NCI-H69 (cell line): ENCODE results near the gene NR2F1-AS1.
"Not testable (repeated sequence)": the region's sequence is repeated elsewhere in the genome, so short reads cannot be mapped to it uniquely, and the experiment has no call there.

ENCODE experiments used
- DNase-seq: peaks from one replicate; lab custom pipeline; 2025; lab: John Stamatoyannopoulos, UW

The NR2F1-AS1 gene

DNA sequence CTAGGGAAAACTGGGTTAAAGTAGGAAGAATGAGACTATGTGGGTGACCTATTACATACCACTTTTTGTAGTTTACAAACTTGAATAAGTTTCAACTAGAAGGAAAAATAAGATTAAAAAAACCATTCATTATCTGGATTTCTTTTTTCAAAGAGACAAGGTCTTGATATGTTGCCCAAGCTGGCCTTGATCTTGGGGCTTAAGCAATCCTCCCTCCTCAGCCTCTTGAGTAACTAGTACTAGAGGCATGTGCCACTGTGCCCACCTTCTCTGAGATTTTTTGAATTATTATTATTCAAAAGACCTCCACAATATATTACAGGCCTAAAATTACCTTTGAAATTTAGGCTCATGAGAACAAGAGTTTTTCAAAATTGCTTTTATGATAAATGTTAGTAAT is 63.2 kb downstream of the NR2F1-AS1 start:
- DNase-seq: no peak

DNA sequence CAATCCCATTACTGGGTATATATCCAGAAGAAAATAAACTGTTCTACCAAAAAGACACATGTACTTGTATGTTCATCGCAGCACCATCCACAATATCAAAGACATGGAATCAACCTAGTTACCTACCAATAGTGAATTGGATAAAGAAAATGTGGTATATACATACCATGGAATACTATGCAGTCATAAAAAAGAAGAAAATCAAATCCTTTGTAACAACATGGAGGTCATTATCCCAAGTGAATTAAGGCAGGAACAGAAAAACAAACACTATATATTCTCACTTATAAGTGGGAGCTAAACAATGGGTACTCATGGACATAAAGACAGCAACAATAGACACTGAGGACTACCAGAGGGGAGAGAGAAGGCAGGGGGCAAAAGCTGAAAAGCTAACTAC is 67.7 kb downstream of the NR2F1-AS1 start:
- DNase-seq: no peak

DNA sequence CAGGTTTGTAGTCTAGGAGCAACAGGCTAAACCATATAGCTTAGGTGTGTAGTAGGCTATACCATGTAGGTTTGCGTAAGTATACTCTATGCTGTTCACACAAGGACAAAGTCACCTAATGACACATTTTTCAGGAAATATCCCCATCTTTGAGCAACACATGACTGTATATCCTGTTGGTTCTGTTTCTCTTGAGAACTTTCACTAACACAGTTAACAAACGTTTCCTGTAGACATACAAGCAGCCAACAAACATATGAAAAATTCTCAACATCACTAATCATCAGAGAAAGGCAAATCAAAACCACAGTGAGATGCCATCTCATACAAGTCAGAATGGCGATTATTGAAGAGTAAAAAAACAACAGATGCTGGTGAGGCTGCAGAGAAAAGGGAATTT is 68.2 kb downstream of the NR2F1-AS1 start:
- no peak for DNase-seq

DNA sequence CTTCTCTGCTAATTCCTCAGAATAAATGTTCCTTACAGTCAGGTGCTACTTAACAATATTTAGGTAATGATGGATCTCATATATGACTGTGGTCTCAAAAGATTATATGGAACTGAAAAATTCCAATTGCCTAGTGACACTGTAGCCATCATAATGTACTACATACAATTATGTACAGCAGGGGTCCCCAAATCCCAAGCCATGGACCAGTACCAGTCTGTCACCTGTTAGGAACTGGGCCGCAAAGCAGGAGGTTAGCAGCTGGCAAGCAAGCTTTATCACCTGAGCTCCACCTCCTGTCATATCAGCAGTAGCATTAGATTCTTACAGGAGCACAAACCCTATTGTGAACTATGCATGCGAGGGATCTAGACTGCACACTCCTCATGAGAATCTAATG is 69.6 kb downstream of the NR2F1-AS1 start:
- peak; percentile 38 for DNase-seq

DNA sequence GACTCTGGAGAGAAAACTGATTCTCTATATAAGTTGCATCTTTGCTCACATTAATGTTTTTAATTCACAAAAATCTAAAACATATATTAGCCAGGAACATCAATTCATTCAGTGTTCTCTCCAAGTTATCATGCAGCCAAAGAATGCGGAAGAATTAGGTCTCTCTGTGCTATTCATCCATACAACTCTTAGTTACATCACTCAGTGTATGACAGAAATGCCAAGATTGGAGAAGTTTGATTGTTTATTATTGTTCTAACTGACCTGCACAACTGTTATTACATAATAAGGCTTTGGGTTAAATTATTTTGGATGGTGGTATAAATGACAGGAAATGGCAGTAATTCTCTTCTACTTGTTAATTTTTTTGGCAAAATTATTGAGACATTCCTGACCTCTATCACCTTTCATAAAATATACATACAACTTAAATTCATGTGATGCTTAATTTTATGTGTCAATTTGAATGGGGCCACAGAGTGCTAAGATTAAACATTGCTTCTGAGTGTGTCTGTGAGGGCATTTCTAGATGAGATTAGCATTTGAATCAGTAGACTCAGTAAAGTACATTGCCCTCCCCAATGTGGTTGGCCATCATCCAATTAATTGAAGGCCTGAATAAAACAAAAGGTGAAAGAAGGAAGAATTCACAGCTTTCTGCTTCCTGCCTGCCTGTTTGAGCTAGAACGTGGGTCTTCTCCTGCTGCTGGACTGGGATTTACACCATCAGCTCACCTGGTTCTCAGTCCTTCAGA is 70.2 kb downstream of the NR2F1-AS1 start:
- peak; percentile 51 for DNase-seq

DNA sequence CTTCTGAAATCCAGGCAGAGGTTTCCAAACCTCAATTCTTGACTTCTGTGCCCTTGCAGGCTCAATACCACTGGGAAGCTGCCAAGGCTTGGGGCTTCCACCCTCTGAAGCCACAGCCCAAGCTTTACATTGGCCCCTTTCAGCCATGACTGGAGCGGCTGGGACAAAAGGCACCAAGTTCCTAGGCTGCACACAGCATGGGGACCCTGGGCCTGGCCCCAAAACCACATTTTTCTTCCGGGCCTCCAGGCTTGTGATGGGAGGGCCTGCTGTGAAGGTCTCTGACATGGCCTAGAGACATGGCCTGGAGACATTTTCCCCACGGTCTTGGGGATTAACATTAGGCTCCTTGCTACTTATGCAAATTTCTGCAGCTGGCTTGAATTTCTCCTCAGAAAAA is 75.5 kb downstream of the NR2F1-AS1 start:
- not testable (repeated sequence) for DNase-seq

DNA sequence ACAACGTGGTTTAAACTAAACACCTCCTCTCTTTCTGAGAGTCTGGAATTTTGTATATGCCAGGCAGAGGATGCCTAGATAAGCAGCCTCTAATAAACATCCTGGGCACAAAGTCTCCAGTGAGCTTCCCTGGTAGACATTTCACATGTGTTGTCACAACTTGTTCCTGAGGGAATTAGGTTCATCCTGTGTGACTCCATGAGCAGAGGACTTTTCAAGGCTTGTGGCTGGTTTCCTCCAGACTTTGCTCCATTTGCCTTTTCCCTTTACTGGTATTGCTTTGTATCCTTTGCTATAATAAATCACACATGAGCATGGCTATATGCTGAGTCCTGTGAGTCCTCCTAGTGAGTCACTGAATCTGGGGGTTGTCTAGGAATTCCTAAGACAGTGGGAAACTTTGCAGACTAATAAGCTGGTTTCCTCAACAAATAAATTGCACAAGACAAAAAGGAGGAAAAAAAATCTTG is 77.4 kb downstream of the NR2F1-AS1 start:
- DNase-seq: peak; percentile 13

DNA sequence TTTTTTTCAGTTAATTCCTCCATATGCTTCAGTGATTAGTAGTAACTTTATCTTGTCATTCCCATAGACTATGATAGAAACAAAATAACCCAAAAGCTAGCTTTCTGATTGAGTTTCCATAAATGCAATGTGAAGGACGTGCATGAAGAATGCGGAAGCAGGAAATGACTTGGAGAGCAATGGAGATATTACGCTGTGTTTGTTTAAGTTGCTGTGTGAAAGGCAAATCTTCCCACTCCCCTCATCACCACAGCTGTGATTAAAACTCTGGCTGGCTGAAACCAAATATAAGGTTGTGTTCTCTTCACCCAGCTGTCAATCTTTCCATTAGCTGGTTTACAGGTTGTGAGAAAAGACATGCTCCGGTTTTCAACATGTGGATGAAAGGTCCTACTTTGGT is 83.9 kb downstream of the NR2F1-AS1 start:
- peak; percentile 20 for DNase-seq

DNA sequence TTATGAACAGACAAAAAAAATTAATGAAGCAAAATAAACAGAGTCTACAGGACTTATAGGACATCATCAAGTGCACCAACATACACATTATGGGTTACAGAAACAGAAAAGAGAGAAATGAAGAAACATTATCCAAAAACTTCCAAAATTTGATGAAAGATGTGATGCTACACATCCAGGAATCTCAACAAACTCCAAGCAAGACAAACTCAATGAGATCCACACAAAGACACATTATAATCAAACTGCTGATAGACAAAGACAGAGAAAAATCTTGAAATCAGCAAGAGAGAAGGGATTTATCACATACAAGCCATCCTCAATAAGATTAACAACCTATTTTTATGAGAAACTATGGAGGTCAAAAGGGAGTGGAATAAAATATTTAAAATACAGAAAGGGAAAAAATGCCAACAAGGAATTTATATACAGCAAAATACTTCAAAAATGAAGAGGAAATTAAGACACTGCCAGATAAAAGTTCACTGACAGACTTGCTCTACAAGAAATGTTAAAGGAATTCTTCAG is 101.0 kb downstream of the NR2F1-AS1 start:
- no peak for DNase-seq

DNA sequence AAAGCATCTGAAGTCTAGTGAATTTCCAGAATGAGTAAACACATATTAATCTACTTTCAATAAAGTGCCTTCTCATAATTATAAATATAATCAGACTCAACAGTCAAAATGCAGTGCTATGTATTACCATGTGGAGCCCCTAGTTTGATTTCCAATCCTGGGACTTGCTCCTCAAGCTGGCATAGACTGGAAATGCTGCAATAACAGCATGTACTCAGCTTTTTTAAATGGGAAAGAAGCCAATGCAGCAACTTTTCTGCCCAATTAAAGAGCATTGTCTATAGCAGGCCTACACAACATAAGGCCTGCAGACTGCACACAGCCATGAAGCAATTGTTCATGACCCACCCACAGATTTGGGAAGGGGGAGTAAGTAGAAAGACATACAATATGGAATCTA is 103.2 kb downstream of the NR2F1-AS1 start:
- DNase-seq: peak; percentile 49

DNA sequence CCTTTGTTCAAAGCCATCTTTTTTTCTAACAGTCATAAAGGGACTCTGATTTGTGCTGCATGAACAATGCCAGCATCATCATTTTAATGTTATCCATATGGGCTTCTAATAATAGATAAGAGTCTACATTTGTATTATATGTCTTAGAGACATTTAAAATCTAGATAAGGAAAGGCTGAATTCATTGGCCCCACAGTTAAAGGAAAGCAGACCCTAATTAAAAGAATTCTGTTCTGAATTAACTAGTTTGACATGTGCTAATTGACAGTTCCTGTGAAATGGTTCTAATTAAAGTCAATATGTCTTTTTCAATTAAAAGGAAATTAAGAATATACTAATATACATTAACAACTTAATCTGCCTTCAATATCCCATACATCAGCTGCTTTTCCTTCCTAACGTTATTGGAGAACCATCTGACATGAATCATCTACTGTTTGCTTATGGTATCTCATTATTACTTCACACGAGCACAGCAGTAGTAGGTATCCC is 104.7 kb downstream of the NR2F1-AS1 start:
- peak; percentile 70 for DNase-seq

DNA sequence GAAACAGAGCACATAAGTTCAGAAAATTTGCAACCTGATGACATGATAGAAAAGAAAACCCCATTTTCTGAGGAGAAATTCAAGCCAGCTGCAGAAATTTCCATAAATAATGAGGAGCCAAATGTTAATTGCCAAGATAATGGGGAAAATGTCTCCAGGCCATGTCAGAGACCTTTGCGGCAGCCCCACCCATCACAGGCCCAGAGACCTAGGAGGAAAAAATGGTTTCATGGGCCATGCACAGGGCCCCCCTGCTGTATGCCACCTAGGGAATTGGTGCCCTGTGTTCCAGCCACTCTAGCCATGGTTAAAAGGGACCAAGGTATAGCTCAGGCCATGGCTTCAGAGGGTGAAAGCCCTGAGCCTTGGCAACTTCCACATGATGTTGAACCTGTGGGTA is 118.1 kb downstream of the NR2F1-AS1 start:
- no peak for DNase-seq

DNA sequence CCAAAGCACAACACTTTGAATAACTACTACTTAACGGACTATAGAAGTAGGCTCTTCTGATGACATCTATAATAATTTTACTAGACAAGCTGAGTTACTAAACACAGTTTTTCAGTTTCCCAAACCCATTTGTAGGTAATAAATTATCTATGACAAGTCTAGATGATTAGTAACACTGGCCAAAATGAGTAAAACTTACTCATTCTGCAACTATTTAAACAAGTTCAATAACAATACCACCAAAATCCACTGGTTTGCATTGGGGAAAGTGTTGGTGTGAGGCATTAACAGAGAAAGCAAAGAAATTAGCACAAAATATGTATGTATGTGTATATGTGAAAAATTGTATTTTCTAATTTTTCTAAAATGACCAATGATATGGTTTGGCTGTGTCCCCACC is 119.3 kb downstream of the NR2F1-AS1 start:
- DNase-seq: no peak

DNA sequence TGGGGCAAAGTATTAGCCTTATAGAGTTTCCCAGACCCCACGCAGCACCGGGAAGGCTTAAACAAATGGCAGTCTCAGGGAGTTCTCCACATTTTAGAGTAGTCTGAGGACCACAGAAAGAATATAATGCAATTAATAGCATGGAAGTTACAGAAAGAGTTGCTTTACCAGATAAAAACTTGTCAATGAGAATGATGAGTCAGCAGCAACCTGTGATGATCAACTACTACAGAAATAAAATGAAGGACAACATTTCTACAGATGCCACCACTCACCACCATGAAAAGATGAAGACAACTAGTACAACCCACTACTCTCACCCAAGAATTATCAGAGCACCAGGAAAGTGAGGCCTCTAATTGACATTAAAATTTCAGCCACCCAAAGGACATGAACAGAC is 120.7 kb downstream of the NR2F1-AS1 start:
- DNase-seq: no peak

DNA sequence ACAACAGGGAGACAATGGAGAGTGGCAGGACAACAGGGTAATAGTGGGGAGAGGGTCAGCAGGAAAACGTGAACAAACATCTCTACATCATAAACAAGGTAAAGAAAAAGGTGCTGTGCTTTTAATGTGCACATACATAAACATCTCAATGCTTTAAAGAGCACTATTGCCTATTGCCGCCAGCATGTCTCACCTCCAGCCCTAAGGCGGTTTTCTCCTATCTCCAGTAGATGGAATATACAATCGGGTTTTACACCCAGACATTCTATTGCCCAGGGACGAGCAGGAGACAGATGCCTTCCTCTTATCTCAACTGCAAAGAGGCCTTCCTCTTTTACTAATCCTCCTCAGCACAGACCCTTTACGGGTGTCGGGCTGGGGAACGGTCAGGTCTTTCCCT is 124.2 kb downstream of the NR2F1-AS1 start:
- not testable (repeated sequence) for DNase-seq

DNA sequence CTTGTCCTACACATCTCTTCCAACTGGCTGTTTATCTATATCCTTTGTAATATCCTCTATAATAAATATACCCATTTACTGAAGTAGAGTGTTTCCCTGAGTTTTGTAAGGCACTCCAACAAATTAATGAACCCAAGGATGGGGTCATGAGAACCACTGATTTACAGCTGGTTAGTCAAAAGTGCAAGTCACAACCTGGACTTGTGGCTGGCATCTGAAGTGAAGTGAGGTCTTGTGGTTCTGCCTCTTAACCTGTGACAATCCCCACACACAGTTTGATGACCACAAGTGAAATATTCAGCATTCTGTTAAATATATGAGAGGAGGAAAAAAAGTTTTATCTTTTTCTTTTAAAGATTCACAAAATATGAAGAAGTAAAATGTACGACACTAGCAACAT is 126.1 kb downstream of the NR2F1-AS1 start:
- no peak for DNase-seq

DNA sequence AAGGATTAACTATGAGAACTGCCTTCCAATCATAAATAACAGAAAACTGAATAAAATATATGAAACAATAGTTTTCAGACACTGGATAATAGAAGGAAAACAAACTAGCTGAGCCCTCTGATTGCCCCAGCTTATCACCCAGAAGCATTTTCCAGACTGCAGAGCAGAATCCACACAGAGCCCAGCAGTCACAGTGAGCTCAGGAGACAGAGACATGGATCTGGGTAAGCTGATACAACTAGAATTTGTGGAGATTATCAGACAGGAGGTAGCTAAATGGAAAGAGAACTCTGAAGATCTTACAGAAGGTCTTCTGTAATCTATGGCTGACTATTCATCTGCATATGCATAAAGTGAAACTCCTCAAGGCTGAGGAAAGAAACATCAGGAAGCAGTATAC is 128.8 kb downstream of the NR2F1-AS1 start:
- DNase-seq: no peak

DNA sequence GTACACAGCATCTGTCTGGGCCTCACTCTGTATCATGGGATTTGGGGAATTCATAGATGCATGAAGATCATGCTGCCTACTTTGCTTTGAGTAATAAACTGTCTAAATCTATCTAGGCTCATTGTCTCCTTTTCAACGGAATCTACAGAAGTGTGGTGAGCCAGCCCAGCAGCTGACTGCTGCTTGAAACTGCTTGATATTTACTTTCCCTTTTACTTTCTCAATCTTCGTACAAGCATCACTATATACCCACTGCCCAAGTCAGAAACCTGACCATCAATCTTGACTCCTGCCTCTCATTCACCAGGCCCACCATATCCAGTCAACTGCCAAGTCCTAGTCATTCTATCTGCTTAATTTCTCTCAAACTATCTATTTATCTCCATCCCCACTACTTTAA is 142.9 kb downstream of the NR2F1-AS1 start:
- DNase-seq: no peak

DNA sequence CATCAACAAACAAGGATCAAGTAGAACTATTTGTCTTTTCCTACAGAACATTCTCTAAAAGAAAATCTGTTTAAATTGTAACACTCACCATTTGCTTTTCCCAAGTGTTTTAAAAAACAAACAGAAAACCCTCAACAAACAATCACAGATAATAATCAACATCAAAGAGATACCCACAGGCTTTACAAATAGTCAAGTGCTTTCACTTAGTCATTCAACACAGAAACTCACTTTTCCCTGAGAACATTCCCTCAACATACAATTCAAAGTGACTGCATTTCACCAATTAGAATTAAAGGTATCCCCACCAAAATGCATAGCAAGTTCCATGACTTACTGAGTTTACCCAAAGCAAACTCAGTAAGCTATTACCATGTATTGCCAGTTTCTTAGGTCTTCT is 144.9 kb downstream of the NR2F1-AS1 start:
- no peak for DNase-seq

DNA sequence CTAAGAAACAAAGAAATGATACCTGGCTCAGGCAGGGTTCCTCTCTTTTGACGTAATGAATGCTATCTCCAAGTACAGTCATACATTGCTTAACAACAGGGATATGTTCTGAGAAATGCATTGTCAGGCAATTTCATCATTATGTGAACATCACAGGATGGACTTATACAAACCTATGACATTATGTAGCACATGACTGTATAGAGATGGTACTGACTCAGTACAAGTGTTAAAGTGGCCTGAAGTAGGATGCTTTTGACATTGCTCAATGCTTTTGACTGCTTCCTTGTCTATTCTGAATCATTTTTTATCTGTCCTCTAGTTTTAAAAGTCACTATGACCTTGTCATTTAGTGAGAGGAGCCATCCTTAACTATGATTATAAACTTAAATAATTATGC is 147.6 kb downstream of the NR2F1-AS1 start:
- DNase-seq: no peak

DNA sequence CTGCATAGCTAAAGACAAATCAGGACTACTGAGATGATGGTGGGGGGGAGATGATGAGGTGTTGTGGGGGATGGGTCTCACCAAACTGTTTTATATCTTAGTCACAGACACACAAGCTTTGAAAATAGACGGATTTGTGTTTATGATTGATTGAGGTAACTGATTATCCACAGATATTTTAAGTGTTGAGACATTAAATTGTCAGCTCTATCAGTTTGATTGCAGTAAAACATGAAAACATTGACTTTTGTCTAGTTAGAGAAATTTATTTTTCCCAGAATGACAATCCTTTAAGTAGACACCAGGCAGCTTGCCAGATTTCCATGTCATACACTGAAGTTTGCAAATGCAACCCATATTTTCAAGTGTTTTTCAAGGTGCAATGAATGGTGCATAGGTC is 149.8 kb downstream of the NR2F1-AS1 start:
- no peak for DNase-seq

DNA sequence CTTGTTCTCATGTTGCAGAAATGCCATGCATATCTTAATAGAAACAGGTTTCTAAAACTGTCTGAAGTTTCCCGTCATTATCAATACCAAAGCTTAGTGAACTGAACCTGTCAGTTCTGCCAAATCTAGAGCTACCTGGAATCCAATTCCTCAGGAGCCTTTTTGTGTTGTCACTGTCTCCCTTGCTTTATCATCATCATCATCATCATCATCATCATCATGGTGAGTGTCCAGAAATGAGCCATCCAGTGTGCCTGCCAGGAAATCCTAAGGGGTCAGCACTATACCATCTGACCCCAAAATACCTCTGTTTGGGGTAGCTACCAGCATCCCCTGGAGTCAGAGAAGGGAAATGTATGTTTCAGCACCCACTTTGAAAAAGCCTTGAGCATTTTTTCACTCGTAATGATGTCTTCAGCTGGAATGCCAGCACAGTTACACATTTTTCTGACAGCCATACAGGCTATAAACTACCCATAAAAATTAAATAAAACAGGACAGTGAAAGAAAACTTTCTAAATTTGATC is 150.3 kb downstream of the NR2F1-AS1 start:
- no peak for DNase-seq

DNA sequence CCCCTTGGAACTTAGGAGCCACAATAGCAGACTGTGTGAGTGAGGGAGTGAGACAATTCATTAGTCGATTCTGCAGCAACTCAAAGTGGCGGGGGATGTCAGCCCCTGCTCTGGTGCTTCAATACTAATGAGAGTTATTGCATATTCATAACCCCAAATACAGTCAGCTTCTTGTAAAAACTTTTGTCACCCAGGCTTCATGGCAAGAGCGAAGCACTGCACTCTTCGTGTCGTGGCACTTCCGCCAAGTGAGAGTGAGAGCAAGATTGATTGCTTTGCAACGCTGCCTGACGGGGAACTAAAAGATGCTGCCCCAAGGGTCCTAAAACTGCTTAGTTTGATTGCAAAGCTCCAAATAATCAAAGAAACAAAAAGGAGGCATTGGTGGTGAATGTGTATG is 150.9 kb downstream of the NR2F1-AS1 start:
- DNase-seq: no peak

DNA sequence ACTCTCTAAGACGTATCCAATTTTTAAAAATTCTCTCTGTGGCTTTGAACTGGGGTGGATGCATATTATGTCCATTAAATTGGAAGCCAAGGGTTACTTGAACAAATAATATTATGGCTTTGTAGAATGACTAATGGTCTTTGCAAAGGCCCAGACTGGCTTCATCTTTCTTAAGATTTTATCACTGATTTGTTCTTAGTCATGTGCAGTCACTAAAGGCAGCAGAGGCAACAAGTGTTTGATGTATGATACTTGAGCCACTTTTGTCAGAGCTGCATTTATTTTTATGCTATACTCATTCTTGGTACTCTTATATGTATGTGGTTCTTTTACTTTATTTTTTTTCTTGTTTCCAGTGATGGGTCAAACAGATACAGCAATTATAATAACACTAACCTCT is 152.2 kb downstream of the NR2F1-AS1 start:
- DNase-seq: peak; percentile 32
